GM12801 (cell line): ENCODE measurements around the gene ANKS1A.

ENCODE experiments used
- TF ChIP-seq, protein P1 (sequence below): IDR thresholded peaks from one replicate; pipeline ENCODE4 v1.5.1; 2011; ENCODE audit warnings: control low read depth; ENCODE audit not compliant: insufficient read length; ENCODE audit errors: extremely low read depth

Gene ANKS1A

GRCh38 chr6:35014341-35014740, 125.3 kb downstream of the ANKS1A start:
- TF ChIP-seq, protein P1, sequence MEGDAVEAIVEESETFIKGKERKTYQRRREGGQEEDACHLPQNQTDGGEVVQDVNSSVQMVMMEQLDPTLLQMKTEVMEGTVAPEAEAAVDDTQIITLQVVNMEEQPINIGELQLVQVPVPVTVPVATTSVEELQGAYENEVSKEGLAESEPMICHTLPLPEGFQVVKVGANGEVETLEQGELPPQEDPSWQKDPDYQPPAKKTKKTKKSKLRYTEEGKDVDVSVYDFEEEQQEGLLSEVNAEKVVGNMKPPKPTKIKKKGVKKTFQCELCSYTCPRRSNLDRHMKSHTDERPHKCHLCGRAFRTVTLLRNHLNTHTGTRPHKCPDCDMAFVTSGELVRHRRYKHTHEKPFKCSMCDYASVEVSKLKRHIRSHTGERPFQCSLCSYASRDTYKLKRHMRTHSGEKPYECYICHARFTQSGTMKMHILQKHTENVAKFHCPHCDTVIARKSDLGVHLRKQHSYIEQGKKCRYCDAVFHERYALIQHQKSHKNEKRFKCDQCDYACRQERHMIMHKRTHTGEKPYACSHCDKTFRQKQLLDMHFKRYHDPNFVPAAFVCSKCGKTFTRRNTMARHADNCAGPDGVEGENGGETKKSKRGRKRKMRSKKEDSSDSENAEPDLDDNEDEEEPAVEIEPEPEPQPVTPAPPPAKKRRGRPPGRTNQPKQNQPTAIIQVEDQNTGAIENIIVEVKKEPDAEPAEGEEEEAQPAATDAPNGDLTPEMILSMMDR = no peak

DNA sequence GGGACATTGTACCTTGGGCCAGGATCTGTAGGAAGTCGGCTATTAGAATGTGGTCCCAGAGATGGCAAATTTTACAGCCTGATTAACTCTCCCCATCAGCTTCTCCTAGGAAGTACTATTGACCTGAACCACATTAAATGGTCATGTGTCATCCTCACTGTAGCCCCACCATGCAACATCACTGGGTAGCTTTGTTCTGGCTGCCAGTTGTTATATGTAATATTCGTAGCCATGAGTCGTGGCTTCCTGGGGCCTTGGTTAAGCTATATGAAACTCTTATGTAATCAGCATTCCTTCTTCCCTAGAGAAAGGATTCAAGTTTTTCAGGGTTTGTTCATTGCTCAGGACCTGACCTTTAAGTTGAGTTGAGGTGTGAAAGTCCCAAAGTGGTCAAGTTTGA, 125.7 kb downstream of the ANKS1A start:
- TF ChIP-seq, protein P1 = no peak

- TF ChIP-seq, protein P1 = no peak
Measured at GRCh38 chr6:35015476-35015875, 126.4 kb downstream of the ANKS1A start.

GRCh38 chr6:35015996-35016395, 126.9 kb downstream of the ANKS1A start:
- TF ChIP-seq, protein P1 = no peak

DNA sequence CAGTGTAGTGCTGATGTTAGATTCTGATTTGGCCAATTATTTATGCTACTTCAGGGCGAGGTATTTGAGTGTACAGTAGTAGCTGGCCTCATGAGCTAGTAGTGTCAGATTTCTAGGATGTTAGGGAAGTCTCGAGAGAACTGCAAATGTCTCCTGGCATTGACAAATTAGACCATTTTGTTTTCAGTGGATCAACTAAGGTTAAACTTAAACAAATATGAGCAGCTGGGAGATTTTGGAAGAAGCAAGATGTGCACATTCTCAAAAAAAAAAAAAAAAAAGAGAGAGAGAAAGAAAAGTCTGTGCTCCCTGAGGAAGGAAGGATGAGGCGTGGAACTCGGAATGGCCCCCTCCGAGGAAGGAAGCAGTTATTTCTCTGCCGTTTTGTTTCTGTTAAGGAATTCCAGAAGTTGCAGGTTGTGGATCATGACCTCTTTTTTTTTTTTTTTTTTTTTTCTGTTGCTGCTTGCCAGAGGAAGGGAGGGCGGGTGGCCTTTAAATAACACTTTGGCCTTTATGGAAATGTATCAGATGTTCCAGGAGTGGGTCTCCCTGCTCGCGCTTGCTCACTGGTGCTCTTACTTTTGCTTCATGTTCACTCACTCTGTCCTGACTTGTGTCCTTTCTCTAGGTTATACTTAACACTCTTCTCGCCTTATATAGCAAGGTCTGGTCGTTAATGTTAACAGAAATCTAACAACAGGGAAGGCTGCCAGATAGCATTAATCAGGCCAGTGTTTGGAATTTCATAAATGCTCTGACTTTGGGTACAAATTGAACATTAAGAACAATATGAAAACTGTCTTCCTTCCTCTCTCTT, 127.7 kb downstream of the ANKS1A start:
- TF ChIP-seq, protein P1 = no peak

- TF ChIP-seq, protein P1 = no peak
Measured at GRCh38 chr6:35017411-35018181, 128.5 kb downstream of the ANKS1A start.

GRCh38 chr6:35018182-35018519, 129.1 kb downstream of the ANKS1A start:
- TF ChIP-seq, protein P1 = no peak
